ENCODE data around the gene TLE3.

The TLE3 gene

DNA sequence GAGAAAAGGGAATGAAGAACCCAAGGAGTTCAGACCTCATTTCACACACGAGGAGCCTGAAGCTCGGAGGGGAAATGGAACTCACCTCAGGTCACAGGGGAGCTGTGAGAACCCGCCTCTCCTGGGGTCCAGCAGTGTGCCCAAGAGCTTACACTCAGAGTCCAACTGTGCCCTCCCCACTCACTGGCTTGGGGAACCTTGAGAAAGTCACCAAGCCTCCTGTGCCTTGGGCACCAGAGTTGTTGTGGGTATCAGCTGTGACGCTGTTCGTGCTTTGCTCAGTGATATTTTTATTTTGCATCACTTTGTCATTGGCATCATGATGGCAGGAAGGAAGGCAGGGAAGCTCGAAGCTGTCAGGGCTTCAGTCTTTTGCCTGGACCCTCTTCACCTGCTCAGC lies 83.4 kb downstream of the TLE3 start:
- TF ChIP-seq, protein P1, sequence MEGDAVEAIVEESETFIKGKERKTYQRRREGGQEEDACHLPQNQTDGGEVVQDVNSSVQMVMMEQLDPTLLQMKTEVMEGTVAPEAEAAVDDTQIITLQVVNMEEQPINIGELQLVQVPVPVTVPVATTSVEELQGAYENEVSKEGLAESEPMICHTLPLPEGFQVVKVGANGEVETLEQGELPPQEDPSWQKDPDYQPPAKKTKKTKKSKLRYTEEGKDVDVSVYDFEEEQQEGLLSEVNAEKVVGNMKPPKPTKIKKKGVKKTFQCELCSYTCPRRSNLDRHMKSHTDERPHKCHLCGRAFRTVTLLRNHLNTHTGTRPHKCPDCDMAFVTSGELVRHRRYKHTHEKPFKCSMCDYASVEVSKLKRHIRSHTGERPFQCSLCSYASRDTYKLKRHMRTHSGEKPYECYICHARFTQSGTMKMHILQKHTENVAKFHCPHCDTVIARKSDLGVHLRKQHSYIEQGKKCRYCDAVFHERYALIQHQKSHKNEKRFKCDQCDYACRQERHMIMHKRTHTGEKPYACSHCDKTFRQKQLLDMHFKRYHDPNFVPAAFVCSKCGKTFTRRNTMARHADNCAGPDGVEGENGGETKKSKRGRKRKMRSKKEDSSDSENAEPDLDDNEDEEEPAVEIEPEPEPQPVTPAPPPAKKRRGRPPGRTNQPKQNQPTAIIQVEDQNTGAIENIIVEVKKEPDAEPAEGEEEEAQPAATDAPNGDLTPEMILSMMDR (IDR thresholded peaks at IDR 0.05; ENCODE audit: low read depth, low read length), result no peak
- no peak overlapping the region for H3K4me3 ChIP-seq (replicated peaks in 1 of 2; ENCODE audit: low read depth in 2 of 2, low read length in 2 of 2)
- DNase-seq (ENCODE audit: low read depth in 2 of 2), result no peak

DNA sequence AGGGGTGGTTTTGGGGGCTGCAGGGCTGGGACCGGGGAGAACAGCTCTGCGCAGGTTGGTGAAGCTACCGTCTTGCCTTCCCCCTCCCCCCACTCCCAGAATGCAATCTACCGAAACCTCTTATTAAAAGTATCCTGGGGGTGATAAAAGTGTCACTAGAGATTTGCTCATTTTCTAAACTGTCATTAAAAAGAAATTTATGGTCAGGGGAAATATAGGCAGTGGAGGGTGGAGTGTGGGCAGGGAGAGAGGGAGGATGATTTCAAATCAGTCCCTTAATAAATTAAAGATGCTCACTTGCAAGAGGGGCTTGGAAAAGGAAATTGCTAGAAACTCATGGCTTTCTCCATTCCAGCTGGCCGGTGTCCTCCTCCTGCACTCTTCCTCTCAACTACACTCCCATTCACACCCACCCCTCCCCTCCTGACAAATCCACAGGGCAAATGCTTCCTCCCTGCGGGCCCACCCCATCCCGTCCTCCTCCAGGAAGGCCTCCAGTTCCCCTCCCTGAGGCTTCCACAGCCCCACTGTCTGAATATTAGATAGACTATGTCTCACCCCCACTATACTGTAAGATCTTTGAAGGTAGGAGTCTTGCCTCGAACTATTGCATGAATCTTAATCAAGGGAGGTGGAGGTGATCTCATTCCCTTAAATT lies 83.9 kb downstream of the TLE3 start:
- no peak overlapping the region for H3K4me3 ChIP-seq (replicated peaks in 1 of 2; ENCODE audit: low read depth in 2 of 2, low read length in 2 of 2)
- DNase-seq (ENCODE audit: low read depth in 2 of 2), result no peak
- TF ChIP-seq, protein P1 (IDR thresholded peaks at IDR 0.05; ENCODE audit: low read depth, low read length), result no peak

DNA sequence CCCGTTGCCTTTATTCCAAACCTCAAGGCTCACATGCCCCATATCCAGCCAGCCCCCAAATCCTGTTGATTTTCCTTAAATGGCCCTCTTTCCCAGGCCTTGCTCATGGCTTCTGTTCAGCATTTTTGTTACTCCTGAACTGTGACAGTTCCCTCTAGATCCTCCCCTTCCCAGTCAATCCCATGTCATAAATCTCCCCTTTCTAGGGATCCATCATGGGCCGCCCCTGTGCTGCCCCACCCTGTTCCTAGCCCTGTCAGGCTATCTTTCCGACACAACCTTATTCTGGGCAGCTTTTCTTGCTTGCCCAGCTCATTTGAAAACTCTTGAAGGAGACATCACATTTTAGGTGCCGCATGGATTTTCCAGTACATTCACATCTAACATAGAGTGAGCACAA lies 84.8 kb downstream of the TLE3 start:
- TF ChIP-seq, protein P1 (IDR thresholded peaks at IDR 0.05; ENCODE audit: low read depth, low read length), result no peak
- H3K4me3 ChIP-seq (replicated peaks in 1 of 2; ENCODE audit: low read depth in 2 of 2, low read length in 2 of 2), result no peak overlapping the region
- DNase-seq (ENCODE audit: low read depth in 2 of 2), result no peak

DNA sequence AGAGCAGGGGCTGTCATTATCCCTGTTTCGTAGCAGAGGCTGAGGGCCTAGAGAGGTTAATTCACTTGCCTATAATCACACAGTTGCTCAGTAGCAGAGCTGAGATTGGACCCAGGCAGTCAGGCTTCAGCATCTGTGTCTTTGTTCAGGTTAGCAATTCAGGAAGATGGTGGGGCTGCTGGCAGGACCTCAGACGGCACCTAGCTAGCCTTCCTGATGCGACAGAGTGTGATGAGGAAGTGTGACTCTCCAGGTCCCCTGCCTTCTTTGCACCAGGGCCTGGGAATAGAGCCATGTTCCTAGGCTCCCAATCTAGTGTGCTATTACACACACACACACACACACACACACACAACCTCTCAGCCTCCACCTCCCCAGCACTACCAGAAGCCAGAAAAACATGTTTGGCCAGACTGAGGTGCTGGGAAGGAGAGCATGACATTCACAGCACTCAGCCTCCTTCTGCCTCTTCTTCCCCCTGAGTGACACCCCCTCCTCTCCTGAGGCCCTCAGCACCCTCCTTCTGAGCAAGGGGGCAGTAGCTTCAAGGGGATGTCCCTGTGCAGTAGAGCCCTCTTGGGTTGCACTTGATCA lies 88.9 kb downstream of the TLE3 start:
- TF ChIP-seq, protein P1 (IDR thresholded peaks at IDR 0.05; ENCODE audit: low read depth, low read length), result no peak
- DNase-seq (ENCODE audit: low read depth in 2 of 2), result no peak
- H3K4me3 ChIP-seq (replicated peaks in 1 of 2; ENCODE audit: low read depth in 2 of 2, low read length in 2 of 2), result no peak overlapping the region

DNA sequence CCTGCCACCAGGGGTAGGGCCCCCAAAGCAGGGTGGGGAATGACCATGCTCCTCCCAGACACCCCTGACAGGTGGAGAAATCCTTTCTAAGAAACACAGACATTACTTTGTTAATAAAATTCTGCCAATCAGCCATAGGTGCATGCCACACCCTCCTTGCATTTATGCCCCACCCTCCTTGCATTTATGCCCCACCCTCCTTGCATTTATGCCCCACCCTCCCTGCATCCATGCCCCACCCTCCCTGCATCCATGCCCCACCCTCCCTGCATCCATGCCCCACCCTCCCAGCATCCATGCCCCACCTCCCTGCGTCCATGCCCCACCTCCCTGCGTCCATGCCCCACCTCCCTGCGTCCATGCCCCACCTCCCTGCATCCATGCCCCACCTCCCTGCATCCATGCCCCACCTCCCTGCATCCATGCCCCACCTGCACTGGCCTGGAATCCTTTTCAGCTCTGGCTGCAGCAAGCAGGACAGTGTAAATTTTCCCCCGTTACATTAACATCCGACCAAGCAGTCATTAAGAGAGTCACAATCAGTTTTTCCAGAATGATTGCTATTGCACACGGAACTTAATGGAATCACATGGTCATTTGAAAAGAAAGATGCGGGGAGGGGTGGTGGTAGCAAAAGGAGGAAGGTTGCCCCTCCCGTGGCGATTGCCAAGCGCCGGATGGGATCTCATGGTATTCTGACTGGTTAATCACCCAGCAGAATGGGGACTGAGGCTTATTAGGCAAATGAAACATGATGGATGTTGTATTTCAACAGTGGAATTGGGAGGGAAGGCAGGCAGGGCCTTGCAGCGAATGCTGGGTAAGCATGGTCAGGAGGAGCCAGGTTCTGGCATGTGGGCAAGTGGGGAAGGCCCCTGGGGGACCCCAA lies 91.2 kb downstream of the TLE3 start:
- no peak overlapping the region for H3K4me3 ChIP-seq (replicated peaks in 1 of 2; ENCODE audit: low read depth in 2 of 2, low read length in 2 of 2)

DNA sequence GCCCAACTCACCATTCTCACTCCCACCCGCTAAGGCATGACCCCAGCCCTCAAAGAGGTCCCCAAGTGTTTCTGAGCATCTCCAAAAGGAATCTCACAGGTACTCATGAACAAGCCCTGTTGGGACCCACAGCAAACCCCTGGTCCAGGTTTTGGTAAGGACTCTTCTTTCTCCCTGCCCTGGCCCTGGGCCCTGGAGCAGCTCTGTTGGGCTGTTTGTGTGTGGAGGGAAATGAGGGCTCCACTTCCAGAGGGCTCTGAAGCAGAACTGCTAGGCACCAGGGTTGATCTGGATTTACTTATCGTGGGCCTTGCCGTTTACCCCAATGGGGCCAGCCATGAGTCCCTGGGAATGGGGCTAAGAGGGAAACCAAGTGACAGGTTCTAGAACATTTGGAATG lies 92.9 kb downstream of the TLE3 start:
- DNase-seq (ENCODE audit: low read depth in 2 of 2), result no peak
- TF ChIP-seq, protein P1 (IDR thresholded peaks at IDR 0.05; ENCODE audit: low read depth, low read length), result no peak
- H3K4me3 ChIP-seq (replicated peaks in 1 of 2; ENCODE audit: low read depth in 2 of 2, low read length in 2 of 2), result no peak overlapping the region

More for the DNA sequence above, 91.2 kb downstream of the TLE3 start:
- TF ChIP-seq, protein P1 (IDR thresholded peaks at IDR 0.05; ENCODE audit: low read depth, low read length), result no peak
- no peak for DNase-seq (ENCODE audit: low read depth in 2 of 2)

Data from cardiac fibroblast (primary cell).